Activated CD4-positive, alpha-beta T cell treated with anti-CD3 and anti-CD28 coated beads, Interleukin-2, amount 50 U/mL, for 48 hours (primary cell): ENCODE results near the gene ANO8.
A peak's percentile ranks its signal among the peaks of the same experiment; 100 is the strongest.
"Not testable (repeated sequence)": the region's sequence is repeated elsewhere in the genome, so short reads cannot be mapped to it uniquely, and the experiment has no call there.

ENCODE experiments used
- DNase-seq, 2 experiments: peaks; one replicate each; pipeline ENCODE4 v3.0.0-alpha.2; 2020

Gene ANO8

GRCh38 chr19:17309198-17309964 is 25.3 kb downstream of the ANO8 start, which contains the start of gene DDA1:
TSS of gene DDA1 (plus strand) at chr19:17309563. CDS start at chr19:17309655, 92 bp downstream.
- peak; percentile 99 to 100 for DNase-seq

- DNase-seq, result no peak
These were observed 26.7 kb downstream of the ANO8 start for GRCh38 chr19:17307876-17308377.

GRCh38 chr19:17306285-17306714 is 28.4 kb downstream of the ANO8 start:
- no peak for DNase-seq

GRCh38 chr19:17305517-17306284 is 29.0 kb downstream of the ANO8 start, which contains the start of gene MRPL34:
TSS of gene MRPL34 (plus strand) at chr19:17305872. CDS start at chr19:17305893, 21 bp downstream.
- peak; percentile 97 for DNase-seq

GRCh38 chr19:17305216-17305516 is 29.5 kb downstream of the ANO8 start:
- DNase-seq, result no peak

- no peak for DNase-seq
These were observed 30.1 kb downstream of the ANO8 start for GRCh38 chr19:17304386-17305215.

- no peak for DNase-seq
These were observed 30.8 kb downstream of the ANO8 start for GRCh38 chr19:17303940-17304267.

GRCh38 chr19:17303167-17303939 is 31.3 kb downstream of the ANO8 start, which contains the start of gene ABHD8:
TSS of gene ABHD8 (minus strand) at chr19:17303425. CDS start at chr19:17301616, 1,809 bp downstream.
- DNase-seq, result peak; percentile 96 to 97

GRCh38 chr19:17302391-17303166 is 32.1 kb downstream of the ANO8 start:
- DNase-seq, result no peak

GRCh38 chr19:17300992-17301619 is 33.5 kb downstream of the ANO8 start:
- no peak for DNase-seq

- DNase-seq, result no peak
These were observed 37.7 kb downstream of the ANO8 start for GRCh38 chr19:17296976-17297375.

- DNase-seq, result peak in 1 of 2 experiments; percentile 24
These were observed 38.4 kb downstream of the ANO8 start for GRCh38 chr19:17296273-17296672.

GRCh38 chr19:17295551-17295950 is 39.1 kb downstream of the ANO8 start:
- not testable (repeated sequence) for DNase-seq

- DNase-seq, result peak; percentile 70 to 73
These were observed 40.4 kb downstream of the ANO8 start for GRCh38 chr19:17294051-17294891.

- DNase-seq, result no peak
These were observed 41.0 kb downstream of the ANO8 start for GRCh38 chr19:17293605-17294004.

- DNase-seq, result peak; percentile 83 to 86
These were observed 42.2 kb downstream of the ANO8 start for GRCh38 chr19:17292301-17293074.

GRCh38 chr19:17289489-17289888 is 45.2 kb downstream of the ANO8 start:
- DNase-seq, result peak; percentile 68 to 73

GRCh38 chr19:17286752-17287151 is 47.9 kb downstream of the ANO8 start:
- DNase-seq, result no peak

GRCh38 chr19:17286263-17286662 is 48.4 kb downstream of the ANO8 start:
- no peak for DNase-seq
